Right renal pelvis (tissue), 4 donors: Measurements from ENCODE around the gene SAMD14. TPM values are rescaled to one million over a fixed set of nuclear protein-coding genes. Genes with fewer than 3 reads are reported as not detected.

ENCODE experiments used
- DNase-seq, 4 donors: peaks; one replicate each; pipeline ENCODE4 v3.0.0-alpha.2; 2013; ENCODE audit warnings: low read depth in 4 of 4, low spot score in 3 of 4, missing footprints in 1 of 4
- polyA plus RNA-seq, 4 donors: library from polyadenylated mRNA; unstranded; fragments of 120-200 nt; gene quantifications; one replicate each; pipeline ENCODE4 v1.2.1, GENCODE V29; 2013; ENCODE audit not compliant: insufficient read length in 4 of 4

SAMD14 gene
- polyA plus RNA-seq, 4 donors: 12.9 to 20.9 (median 14.6) TPM

DNA sequence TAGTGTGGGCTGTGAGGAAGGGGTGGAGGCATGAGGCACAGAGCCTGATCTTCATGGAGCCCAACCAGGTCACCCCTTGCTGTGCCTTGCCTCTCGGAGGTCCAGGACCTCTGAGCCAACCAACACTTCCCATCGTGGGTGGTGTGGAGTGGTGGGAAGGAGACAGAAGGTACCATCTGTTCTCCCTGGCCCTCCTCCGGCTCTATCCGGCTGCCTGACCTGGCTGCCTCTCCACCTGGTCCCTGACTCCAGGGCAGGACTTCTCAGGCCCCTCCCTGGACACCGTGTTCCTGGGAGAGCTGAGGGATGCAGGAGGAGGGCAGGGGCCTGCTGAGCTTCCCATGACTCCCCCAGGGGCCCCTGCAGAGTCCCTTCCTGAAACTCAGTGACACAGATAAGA is 31.0 kb downstream of the SAMD14 start:
- no peak for DNase-seq

DNA sequence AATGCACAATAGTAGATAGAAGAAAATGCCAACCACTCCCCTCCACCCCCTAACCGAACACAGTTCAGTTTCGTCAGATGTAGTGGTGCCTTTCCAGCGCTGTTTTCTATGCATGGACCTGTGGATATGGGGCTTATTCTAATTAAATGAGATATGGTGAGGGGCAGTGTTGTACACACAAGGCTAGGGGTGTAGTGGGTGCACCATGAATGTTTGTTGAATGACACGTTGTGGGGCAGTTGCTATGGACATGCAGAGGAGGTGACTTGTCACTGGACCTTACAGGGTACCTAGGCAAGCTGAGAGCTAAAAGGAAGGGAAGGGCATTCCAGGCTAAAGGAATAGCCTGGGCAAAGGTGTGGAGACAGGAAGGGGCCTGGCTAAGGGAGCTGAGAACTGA is 31.4 kb downstream of the SAMD14 start:
- no peak for DNase-seq

DNA sequence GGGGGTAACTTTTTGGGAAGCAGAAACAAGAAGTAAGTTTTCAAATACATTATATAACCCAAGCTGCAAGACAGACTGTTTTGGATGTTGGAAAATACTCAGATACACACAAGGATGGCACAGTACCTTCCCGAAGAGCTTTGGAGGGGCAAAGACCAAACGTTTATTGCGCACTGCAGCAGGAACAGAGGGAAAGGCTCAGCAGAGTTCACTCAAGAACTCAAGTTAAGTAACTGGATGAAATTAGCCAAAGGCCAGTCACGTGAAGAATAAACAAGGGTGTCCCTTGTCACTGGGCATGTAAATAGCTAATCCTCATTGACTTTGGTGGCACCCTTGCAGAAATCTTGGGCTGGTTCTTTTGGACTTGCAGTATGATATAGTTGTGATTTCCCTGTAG is 32.0 kb downstream of the SAMD14 start:
- no peak for DNase-seq

DNA sequence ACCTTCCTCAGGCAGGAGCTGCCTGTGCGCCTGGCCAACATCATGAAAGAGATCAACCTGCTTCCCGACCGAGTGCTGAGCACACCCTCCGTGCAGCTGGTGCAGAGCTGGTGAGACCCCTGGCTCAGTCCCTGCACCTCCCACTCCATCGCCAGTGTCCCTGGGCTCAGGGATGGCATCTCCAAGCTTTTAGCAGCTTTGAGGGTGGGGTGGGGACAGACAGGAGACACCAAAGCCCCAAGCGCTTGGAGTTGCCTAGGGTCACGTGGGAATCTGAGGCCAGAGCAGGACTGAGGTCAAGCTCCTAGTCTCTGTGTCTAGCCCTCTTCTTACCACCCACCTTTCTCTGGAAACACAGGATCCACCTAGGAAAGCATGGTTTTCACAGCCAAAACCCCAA is 32.5 kb downstream of the SAMD14 start:
- DNase-seq: no peak

DNA sequence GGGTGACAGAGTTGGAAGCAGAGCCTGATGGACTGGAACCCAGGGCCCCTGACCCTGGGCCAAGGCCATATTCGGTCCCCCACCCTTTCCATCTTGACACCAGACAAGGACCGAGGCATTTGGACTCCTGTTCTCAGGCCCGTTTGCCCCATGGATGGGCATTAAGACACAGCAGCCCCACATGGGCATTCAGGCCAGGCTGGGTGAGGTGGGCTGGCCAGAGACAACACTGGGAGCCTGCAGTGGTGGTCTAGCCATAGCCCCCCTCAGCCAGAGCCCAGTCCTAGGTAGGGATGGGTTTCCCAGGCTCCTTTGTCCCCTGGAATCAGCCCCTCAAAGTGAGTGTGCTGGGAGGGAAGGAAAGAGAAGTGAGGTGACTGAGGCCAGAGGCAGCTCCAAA is 33.2 kb downstream of the SAMD14 start:
- DNase-seq: no peak

DNA sequence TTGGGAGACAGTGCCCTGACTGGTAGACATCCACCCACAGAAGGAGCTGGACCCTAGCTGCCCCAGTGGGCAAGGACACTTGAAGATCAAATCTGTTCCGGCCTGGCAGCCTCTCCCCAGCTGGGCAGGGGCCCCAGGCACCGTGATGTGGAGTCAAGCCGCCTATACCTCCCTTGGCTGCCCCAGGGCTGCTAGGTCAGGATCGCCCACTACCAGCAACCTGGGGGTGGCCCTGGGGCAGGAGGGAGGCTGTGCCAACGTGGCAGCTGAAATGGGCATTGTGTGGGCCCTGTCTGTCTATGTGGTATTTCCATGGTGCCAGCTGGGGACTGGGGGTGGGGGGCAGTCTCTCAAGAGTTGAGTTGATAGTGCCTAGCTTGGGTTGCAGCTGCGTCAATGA is 33.9 kb downstream of the SAMD14 start:
- no peak for DNase-seq

DNA sequence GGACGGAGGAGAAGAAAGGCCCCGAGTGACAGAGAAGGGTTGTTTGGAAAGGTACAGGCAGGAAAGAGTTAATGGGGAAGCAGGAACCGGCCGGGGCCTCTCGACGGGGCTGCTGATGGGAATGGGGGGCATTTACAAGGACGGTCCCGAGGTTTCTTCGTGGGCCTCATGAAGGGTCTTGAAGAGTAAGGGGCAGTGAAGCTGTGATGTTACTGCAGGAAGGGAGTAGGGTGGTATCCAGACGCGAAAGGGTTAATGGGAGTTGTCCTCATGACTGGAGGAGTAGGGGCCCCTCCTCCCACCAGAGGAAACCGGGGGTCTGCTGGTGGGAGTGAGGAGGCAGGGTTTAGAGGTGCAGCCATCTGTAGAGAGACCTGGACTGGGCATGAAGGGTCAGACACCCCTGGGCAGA is 34.3 kb downstream of the SAMD14 start:
- no peak for DNase-seq

DNA sequence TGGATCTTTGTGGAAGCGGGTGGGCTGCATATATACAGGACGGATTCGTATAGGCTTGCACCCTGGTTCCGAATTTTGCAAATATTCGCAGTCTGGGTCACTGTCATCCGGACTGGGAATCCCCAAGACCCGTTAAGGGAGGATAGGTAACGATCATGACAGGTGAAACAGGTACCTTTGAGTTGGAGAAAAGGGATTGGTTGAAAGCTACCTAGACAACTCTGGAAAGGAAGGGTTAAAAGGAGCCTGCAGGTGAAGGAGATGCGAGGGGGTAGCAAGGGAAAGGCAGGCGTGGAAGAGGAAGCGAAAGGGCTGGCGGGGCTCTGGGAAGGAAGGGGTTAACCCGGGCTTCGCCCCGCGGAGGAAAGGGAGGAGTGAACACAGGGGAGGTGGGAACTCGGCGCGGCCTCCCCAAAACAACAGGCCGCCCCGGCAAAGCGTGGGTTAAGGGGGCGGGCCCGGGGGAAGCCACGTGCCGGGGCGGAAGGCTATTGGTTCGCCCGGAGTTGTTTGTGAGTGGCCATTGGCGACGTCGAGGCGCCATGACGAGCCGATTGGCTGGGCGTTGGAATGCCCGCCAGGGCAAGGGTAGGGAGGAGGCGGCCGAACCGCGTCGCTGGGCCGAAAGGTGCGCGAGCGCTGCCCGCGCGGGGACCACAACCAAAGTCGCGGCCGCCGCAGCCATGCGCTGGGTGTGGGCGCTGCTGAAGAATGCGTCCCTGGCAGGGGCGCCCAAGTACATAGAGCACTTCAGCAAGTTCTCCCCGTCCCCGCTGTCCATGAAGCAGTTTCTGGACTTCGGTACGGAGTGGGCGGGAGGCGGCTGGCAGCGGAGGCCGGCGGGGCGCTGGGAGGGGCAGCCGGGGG is 35.0 kb downstream of the SAMD14 start, which contains the start of gene PDK2:
Gene PDK2 (plus strand): TSS at position 599 of the 867 bp plus-strand sequence. CDS start 85 bp downstream, at position 684.
- DNase-seq: peak; percentile 84 to 95 (median 92)

DNA sequence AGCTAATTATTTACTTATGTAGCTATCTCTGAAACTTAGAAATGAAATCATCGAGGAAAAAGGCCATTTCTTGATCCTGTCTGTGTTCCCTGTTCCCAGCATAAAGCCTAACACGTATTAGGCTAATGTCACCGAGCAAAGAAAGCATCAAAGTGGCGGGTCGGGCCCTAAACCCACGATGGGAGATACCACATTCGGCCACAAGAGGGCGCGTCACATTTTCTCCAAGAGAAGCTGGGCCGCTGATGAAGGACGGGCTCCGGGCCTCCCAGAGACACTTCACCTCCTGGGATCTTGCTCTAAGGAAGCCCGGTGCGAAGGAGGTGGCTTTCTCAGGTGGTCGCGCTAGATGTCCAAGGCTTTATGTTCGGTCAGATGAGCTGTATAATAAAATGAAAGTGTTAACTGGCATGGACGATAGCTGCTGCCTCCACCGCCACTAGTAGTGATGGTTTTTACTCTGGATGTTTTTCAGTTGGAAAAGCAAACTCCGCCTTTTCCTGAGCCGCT is 35.7 kb downstream of the SAMD14 start:
- DNase-seq: peak; percentile 85 to 96 (median 90)

DNA sequence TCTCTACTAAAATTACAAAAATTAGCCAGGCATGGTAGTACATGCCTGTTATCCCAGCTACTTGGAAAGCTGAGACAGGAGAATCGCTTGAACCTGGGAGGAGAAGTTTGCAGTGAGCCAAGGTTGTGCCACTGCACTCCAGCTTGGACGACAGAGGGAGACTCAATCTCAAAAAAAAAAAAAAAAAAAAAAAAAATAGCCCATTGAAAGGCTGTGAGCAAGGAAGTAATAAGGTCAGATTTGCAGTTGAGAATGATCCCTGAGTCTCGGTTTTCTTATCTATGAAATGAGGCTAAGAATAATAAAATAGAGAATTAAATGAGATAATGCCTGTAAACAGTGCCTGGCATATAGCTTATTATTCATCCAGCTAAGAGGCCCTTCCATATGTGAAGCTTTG is 36.2 kb downstream of the SAMD14 start:
- DNase-seq: no peak

DNA sequence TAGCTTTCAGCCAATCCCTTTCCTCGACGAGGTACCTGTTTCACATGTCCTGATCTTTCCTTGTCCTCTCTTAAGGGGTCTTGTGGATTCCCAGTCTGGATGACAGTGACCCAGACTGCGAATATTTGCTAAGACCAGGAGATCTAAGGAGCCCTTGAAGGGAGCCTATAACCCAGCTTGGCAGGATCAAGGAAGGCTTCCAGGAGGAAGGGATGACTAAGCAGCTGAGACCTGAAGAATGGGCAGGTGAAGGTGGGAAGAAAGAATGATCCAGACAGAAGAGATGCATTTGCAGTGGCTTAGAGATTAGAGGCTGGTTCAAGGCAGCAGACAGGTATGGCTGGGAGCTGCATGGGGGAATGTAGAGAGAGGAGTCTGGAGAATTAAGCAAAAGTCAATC is 36.7 kb downstream of the SAMD14 start:
- DNase-seq: no peak

DNA sequence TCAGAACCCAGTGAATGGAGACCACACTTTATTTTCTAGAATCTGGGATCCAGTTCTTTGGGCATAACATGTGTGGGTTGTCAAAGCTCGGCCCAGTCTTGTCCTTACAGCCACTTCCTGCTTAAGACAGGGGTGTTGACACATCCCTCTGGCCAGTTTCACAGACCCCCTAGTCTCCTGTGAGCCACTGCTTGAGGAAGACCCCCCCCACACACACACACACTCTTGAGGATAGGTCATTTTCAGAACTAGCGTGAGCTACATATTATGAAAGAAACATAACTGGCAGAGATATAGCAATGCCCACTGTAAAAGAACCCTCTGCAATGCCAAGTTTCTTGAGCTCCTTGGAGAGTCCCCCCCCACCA is 38.1 kb downstream of the SAMD14 start:
- DNase-seq: no peak

DNA sequence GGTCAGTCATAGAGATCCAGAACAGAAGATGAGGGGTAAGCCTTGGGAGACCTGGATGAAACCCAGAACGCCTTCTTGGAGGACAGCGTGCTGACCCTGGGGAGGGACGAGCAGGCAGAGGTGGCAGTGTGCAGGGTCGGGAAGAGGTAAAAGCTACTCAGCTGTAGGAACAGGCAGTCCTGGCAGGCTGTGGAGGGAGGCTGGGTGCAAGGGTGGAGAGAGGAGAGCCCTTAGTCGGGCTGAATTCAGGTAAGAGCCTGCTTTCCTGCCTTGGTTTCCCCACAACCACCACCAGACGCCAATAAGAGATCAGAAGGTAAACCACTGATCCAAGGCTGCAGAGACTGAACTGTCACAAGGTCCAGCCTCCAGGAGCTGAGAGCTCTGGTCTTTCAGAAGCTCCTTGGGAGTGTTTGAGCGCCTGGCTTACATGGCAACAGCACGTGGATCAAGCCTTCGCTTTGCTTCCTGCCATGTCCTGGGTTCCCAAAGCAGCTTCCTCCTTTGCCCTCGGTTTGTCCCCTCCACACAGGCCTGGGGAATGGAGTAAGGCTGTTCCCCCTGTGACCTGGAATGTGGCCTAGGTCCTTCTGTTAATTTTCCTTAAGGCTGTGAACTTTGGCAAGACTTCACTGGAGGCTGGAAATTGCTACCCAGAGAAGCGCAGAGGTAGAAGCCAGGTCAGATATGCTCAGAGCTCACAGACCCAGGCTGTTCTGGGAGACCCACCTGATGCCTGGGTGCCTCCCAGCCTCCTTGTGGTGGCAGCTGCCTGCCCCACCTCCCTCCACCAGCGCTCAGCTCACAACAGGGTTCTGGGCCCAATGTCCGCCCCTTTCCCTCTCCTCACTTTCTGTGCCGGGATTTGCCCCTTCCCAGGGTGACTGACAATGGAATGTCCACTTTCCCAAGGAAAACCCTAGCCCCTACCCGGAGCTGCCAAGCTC is 38.7 kb downstream of the SAMD14 start:
- no peak for DNase-seq

DNA sequence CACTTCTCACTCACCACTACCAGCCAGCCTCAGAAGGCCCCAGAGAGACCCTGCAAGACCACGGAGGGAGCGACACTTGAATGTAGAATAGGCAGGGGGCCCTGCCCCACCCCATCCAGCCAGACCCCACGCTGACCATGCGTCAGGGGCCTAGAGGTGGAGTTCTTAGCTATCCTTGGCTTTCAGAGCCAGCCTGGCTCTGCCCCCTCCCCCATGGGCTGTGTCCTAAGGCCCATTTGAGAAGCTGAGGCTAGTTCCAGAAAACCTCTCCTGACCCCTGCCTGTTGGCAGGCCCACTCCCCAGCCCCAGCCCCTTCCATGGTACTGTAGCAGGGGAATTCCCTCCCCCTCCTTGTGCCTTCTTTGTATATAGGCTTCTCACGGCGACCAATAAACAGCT is 39.9 kb downstream of the SAMD14 start:
- no peak for DNase-seq

DNA sequence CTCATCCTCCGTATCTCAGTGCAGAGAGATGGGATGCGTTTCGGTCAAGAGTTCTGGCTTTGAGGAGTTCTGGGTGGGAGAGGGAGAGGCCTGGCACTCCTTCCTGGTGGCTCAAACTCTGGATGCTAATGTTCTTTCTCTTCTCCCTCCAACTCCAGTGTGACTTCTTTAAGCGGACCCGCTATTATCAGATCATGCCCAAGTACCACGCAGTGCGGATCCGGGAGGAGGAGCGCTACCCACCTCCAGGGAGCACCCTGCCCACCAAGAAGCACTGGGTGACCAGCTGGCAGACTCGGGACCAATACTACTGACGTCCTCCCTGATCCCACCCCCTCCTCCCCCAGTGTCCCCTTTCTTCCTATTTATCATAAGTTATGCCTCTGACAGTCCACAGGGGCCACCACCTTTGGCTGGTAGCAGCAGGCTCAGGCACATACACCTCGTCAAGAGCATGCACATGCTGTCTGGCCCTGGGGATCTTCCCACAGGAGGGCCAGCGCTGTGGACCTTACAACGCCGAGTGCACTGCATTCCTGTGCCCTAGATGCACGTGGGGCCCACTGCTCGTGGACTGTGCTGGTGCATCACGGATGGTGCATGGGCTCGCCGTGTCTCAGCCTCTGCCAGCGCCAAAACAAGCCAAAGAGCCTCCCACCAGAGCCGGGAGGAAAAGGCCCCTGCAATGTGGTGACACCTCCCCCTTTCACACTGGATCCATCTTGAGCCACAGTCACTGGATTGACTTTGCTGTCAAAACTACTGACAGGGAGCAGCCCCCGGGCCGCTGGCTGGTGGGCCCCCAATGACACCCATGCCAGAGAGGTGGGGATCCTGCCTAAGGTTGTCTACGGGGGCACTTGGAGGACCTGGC is 40.8 kb downstream of the SAMD14 start:
- no peak for DNase-seq

DNA sequence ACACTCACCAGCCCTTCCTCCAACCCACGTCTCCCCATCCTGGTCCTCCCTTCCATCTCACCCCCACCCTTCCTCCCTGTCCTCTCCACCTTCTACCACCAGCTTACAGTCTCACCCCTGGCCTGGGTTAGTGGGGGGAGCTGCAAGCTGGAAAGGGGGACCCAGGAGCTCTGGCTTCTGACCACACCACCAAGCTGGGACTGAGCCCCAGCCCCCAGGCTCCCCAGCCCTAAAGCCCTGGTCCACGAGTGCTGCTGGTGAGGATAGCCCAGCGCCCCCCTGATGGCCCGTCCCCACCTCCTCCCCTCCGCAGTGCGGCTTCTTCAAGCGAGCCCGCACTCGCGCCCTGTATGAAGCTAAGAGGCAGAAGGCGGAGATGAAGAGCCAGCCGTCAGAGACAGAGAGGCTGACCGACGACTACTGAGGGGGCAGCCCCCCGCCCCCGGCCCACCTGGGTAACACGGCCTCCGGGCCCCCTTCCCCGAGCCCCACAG is 42.0 kb downstream of the SAMD14 start:
- no peak for DNase-seq

DNA sequence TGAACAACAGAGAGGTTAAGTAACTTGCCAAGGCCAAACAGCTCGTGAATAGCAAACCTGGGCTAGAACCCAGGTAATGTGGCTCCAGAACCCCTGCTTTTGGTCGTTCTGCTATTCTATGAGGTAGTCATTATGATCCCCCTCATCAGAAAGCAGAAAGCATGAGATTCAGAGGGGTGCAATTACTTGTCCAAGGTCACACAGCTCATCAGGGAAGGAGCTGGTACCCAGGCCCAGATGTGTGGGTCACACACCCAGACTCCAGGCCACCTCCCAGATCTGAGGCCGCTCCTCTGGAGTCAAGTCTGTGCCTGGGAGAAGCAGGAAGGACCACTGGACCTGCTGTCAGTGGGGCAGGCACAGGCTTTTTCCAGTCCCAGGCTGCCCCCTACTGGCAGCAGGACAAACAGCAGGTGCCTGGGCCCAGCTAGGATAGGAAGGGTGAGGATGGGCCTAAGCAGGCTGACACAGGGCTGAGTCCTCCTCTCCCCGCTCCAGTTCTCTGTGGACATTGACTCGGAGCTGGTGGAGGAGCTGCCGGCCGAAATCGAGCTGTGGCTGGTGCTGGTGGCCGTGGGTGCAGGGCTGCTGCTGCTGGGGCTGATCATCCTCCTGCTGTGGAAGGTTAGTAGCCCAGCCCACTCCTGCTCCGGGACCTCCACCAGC is 42.6 kb downstream of the SAMD14 start:
- peak in 1 of 4 donors; percentile 54 for DNase-seq

DNA sequence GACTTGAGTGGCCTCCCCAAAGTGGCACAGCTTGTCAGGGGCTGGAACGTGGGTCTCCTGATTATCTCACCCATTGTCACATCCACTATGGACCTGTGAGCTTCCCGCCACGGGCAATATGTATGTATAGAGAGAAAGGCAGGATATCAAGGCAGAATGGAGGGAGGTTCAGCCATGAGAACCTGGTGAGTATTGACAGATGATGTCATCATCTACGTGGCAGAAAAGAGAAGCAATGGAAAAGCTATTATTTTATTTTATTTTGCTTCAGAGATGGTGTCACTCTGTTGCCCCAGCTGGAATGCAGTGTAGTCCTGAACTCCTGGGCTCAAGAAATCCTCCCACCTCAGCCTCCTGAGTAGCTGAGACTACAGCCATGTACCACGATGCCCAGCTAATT is 48.2 kb downstream of the SAMD14 start:
- DNase-seq: no peak

DNA sequence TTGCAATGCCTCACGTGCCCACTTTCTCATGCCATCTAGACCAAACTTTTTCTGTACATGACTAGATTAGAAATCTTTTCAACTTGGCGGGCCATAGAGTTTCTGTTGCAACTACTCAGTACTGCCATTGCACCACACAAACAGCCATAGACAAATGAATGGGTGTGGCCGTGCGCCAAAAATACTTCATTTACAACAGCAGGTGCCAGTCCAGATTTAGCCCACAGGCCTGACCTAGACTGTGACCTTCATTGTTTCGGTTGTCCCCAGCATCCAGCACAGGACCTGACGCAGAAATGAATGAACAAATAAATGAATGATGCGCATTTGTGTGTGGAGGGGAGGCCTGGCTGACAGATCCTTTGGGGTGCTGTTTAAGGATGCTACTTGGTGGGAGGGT is 49.1 kb downstream of the SAMD14 start:
- no peak for DNase-seq

DNA sequence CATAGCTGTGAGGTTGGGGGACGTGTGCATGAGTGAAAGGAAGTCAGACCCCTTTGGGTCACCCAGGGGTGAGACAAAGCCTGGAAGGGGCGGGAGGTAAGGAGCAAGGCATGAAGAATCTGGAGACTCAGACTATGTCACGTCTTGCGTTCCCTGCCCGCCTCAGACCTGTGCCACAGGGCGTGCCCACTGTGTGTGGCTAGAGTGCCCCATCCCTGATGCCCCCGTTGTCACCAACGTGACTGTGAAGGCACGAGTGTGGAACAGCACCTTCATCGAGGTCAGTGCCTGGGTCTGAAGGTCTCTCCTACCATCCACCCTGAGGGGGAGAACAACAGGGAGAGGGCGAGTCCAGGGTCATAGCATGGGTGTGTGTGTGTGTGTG is 49.9 kb downstream of the SAMD14 start:
- no peak for DNase-seq
